OCI-LY3 (cell line): Measurements from ENCODE around the gene MRPL55.

Source experiments
- H2AFZ ChIP-seq: fragments of 200-600, 300-600 bp; shearing (Covaris generic); 2 replicates; pipeline ENCODE4 v1.6.0; 2014; ENCODE audit warnings: antibody characterized with exemption, low read depth, low read length
- H3K27ac ChIP-seq: fragments of 200-600, 300-600 bp; sonication (generic); 2 replicates; pipeline ENCODE4 v1.5.1; 2014; ENCODE audit warnings: mild to moderate bottlenecking, low read length, moderate library complexity, mixed read lengths
- H3K27me3 ChIP-seq: fragments of 200-600, 300-600 bp; sonication (generic); 2 replicates; pipeline ENCODE4 v1.6.1; 2014; ENCODE audit warnings: low read depth, low read length, mixed read lengths
- H3K36me3 ChIP-seq: fragments of 200-600, 300-600 bp; sonication (generic); replicated peaks from 2 replicates; pipeline ENCODE3; 2014; ENCODE audit warnings: low read depth, low read length, mixed read lengths
- H3K4me1 ChIP-seq: fragments of 300-600, 200-600 bp; sonication (generic); 2 replicates; pipeline ENCODE4 v1.6.1; 2014; ENCODE audit warnings: low read length, mixed read lengths
- H3K4me2 ChIP-seq: fragments of 200-600, 300-600 bp; sonication (generic); 2 replicates; pipeline ENCODE4 v1.6.1; 2014; ENCODE audit warnings: low read length, mixed read lengths
- H3K4me3 ChIP-seq: fragments of 300-600, 200-600 bp; sonication (generic); 2 replicates; pipeline ENCODE4 v1.5.1; 2014; ENCODE audit warnings: antibody characterized with exemption, mild to moderate bottlenecking, low read length, moderate library complexity
- H3K79me2 ChIP-seq: fragments of 300-600, 200-600 bp; shearing (Covaris generic); 2 replicates; pipeline ENCODE4 v1.6.1; 2014; ENCODE audit warnings: mild to moderate bottlenecking, low read length, mixed read lengths
- H3K9ac ChIP-seq: fragments of 300-600, 200-600 bp; shearing (Covaris generic); 2 replicates; pipeline ENCODE4 v1.6.0; 2014; ENCODE audit warnings: mild to moderate bottlenecking, low read length, moderate library complexity
- H3K9me3 ChIP-seq: fragments of 200-600, 300-600 bp; shearing (Covaris generic); 2 replicates; pipeline ENCODE4 v1.6.1; 2014; ENCODE audit warnings: low read length, mixed read lengths; ENCODE audit not compliant: insufficient read depth
- H4K20me1 ChIP-seq: fragments of 200-600, 300-600 bp; sonication (generic); 2 replicates; pipeline ENCODE4 v1.6.1; 2016; ENCODE audit warnings: low read length, mixed read lengths; ENCODE audit not compliant: insufficient read depth
- EZH2phosphoT487 ChIP-seq: fragments of 200-600 bp; shearing (Covaris generic); IDR thresholded peaks from 2 replicates; pipeline ENCODE4 v1.6.1; 2018; ENCODE audit warnings: antibody characterized with exemption, mixed run types, low read depth
- TF ChIP-seq, protein P1 (sequence below): fragments of 200-600, 300-600 bp; sonication (generic); IDR thresholded peaks from 2 replicates; pipeline ENCODE4 v1.5.1; 2014; ENCODE audit warnings: antibody characterized with exemption, low read length, low read depth

MRPL55 gene

DNA sequence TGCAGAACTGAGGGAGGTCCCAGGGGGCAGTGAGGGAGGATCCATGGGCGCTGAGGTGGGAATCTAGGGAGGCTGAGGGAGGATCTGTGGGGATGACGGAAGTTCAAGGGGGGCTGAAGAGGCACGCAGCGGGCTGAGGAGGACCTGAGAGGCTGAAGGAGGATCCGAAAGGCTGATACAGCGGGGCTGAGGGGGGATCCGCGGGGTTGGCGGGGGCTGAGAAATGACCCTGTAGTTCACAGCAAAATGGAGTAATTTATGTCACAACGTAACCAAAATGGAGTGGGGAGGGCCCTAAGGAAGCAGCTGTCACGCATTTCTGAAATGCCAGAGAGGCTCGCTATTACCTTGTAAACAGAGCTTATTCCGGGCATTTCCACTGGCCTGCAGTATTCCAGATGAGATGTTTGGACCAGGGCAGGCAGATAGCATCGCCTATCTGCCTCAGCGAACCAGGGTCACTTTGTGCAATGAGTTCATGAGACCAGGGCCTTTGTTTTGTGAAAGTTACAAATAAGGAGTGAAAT lies 926 bp upstream of the MRPL55 start:
- peak overlapping the region; percentile 82 for H2AFZ ChIP-seq
- H3K4me2 ChIP-seq, result peak overlapping the region; percentile 96
- TF ChIP-seq, protein P1, sequence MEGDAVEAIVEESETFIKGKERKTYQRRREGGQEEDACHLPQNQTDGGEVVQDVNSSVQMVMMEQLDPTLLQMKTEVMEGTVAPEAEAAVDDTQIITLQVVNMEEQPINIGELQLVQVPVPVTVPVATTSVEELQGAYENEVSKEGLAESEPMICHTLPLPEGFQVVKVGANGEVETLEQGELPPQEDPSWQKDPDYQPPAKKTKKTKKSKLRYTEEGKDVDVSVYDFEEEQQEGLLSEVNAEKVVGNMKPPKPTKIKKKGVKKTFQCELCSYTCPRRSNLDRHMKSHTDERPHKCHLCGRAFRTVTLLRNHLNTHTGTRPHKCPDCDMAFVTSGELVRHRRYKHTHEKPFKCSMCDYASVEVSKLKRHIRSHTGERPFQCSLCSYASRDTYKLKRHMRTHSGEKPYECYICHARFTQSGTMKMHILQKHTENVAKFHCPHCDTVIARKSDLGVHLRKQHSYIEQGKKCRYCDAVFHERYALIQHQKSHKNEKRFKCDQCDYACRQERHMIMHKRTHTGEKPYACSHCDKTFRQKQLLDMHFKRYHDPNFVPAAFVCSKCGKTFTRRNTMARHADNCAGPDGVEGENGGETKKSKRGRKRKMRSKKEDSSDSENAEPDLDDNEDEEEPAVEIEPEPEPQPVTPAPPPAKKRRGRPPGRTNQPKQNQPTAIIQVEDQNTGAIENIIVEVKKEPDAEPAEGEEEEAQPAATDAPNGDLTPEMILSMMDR, result no peak
- no peak for TF ChIP-seq EZH2phosphoT487
- peak overlapping the region; percentile 34 for H3K27ac ChIP-seq
- H3K9ac ChIP-seq, result peak overlapping the region; percentile 93
- peaks cover 14% of the 10 kb centered on the region for H3K4me1 ChIP-seq
- no peaks in the 10 kb centered on the region for H3K27me3 ChIP-seq
- peak overlapping the region; percentile 96 for H3K4me3 ChIP-seq
- no peaks in the 10 kb centered on the region for H3K9me3 ChIP-seq
- H3K79me2 ChIP-seq, result peaks cover 27% of the 10 kb centered on the region
- peaks cover 15% of the 10 kb centered on the region for H3K36me3 ChIP-seq
- H4K20me1 ChIP-seq, result no peaks in the 10 kb centered on the region

DNA sequence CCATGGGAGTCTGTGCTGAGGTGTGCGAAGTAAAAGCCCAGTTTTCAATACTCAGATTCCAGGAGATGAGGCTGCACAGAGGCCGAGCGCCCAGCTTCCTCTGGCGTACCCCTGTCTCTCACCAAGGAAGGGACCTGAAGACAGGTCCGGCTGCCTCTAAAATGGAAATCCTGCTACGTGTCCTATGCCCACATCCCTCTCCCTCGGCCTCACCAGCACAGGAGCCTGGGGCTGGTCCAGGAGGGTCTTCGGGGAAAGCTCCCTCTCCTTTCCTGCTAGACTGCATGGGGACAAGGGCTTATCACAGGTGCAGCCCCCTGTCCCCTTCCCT lies 392 bp downstream of the MRPL55 start:
- Histone ChIP-seq H3K79me2 (peaks cover 31% of the 10 kb centered on the region), H4K20me1 (no peaks in the 10 kb centered on the region), H3K9me3 (no peaks in the 10 kb centered on the region), H3K36me3 (peaks cover 23% of the 10 kb centered on the region), H3K4me2 (peak overlapping the region; percentile 97), H2AFZ (peak overlapping the region; percentile 62; the same call in 1 of the 2 replicates), H3K4me1 (peaks cover 23% of the 10 kb centered on the region), H3K4me3 (peak overlapping the region; percentile 96), H3K27ac (peak overlapping the region; percentile 37; the same call in 1 of the 2 replicates), H3K9ac (peak overlapping the region; percentile 94), H3K27me3 (no peaks in the 10 kb centered on the region)
- TF ChIP-seq, protein P1, result no peak
- TF ChIP-seq EZH2phosphoT487, result no peak

DNA sequence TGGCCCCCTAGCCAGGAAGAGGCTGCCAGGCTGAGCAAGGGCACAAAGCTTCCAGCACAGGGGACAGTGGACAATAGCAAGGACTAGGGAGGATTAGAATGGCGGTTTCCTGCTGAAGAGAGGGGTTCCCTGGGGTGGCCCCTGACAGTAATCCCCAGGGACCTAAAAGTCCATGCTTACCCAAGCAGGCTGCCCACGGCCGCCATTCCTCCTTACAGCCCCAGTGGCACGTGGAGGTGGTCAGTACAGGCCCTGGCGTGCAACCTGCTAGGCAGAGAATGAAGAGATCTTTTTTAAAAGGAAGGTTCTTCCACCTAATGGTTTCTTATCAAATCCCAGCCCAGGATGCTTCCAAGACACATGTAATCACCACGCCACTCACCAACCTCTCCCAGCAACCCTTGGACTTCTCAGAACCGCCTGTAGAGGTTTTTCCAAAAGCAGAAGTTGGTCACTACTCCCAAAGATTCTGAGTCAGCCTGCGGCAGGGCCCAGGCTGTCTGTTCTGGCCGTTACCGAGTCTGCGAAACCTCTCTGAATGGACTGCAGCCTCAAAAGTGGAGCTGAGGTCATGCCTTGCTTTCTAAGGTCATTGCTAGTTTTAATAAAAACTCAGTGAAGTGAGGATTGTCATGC lies 926 bp downstream of the MRPL55 start:
- Histone ChIP-seq H3K4me2 (peak overlapping the region; percentile 97), H3K27me3 (no peaks in the 10 kb centered on the region), H3K9ac (peak overlapping the region; percentile 94), H4K20me1 (no peaks in the 10 kb centered on the region), H3K4me1 (peaks cover 25% of the 10 kb centered on the region), H3K79me2 (peaks cover 32% of the 10 kb centered on the region), H3K9me3 (no peaks in the 10 kb centered on the region), H3K27ac (no peak overlapping the region), H3K36me3 (peaks cover 23% of the 10 kb centered on the region), H3K4me3 (peak overlapping the region; percentile 96), H2AFZ (no peak overlapping the region)
- TF ChIP-seq EZH2phosphoT487, result no peak
- TF ChIP-seq, protein P1, result no peak

DNA sequence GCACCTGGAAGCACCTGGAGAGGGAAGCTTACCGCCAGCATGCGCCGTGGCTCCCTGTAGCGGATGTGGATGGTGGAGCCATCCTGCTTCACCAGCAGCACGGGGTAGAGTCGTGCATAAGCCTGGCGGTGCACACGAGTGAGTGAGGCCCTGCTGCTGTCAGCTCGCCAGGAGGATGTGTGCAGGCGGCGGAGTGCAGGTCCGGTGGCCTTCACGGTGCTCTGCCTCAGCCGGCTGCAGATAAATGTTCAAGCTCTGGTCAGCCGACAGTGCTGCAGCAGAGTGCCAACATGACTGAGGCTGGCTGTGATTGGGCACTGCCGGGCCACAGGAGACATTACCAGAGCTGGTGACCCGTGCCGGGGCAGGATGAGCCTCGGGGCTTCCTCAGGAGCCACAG lies 1.5 kb downstream of the MRPL55 start:
- TF ChIP-seq, protein P1, result no peak
- no peak for TF ChIP-seq EZH2phosphoT487
- peak overlapping the region; percentile 96 for H3K4me3 ChIP-seq
- no peaks in the 10 kb centered on the region for H3K27me3 ChIP-seq
- no peak overlapping the region for H3K27ac ChIP-seq
- peaks cover 23% of the 10 kb centered on the region for H3K36me3 ChIP-seq
- peaks cover 25% of the 10 kb centered on the region for H3K4me1 ChIP-seq
- H2AFZ ChIP-seq, result no peak overlapping the region
- no peaks in the 10 kb centered on the region for H4K20me1 ChIP-seq
- peaks cover 36% of the 10 kb centered on the region for H3K79me2 ChIP-seq
- no peak overlapping the region for H3K9ac ChIP-seq
- H3K9me3 ChIP-seq, result no peaks in the 10 kb centered on the region
- H3K4me2 ChIP-seq, result peak overlapping the region; percentile 97
